RWPE2 (cell line): ENCODE measurements around the gene ROBO1.

Source experiments
- ATAC-seq: fragments of 200-7000 bp; cut with Tn5 transposase; 3 replicates; pipeline ENCODE4 v1.9.1; 2021; ENCODE audit warnings: low read depth
- DNase-seq: peaks from one replicate; pipeline ENCODE4 v3.0.0-alpha.2; 2020; ENCODE audit warnings: low spot score
- H3K27ac ChIP-seq: fragments of 450-650 bp; 2 replicates; pipeline ENCODE4 v1.5.1; 2017; ENCODE audit warnings: mild to moderate bottlenecking; ENCODE audit not compliant: poor library complexity, severe bottlenecking
- H3K27me3 ChIP-seq: fragments of 250-450 bp; sonication (Bioruptor Pico); 2 replicates; pipeline ENCODE4 v1.5.1; 2021; ENCODE audit warnings: mild to moderate bottlenecking, moderate library complexity; ENCODE audit not compliant: insufficient read depth, poor library complexity, severe bottlenecking
- H3K36me3 ChIP-seq: fragments of 250-450 bp; sonication (Bioruptor Pico); 2 replicates; pipeline ENCODE4 v1.5.1; 2020; ENCODE audit warnings: low read depth, mild to moderate bottlenecking, moderate library complexity
- H3K4me1 ChIP-seq: fragments of 250-450 bp; sonication (Bioruptor Pico); 2 replicates; pipeline ENCODE4 v1.5.1; 2021; ENCODE audit warnings: mild to moderate bottlenecking, moderate library complexity; ENCODE audit not compliant: insufficient read depth, poor library complexity, severe bottlenecking
- H3K4me3 ChIP-seq: fragments of 250-450 bp; sonication (Bioruptor Pico); 2 replicates; pipeline ENCODE4 v1.5.1; 2021; ENCODE audit warnings: mild to moderate bottlenecking, moderate library complexity; ENCODE audit not compliant: severe bottlenecking
- H3K9me3 ChIP-seq: fragments of 250-450 bp; sonication (Bioruptor Pico); 2 replicates; pipeline ENCODE4 v1.5.1; 2021; ENCODE audit warnings: mild to moderate bottlenecking, moderate library complexity; ENCODE audit not compliant: severe bottlenecking
- CTCF ChIP-seq: fragments of 450-650 bp; IDR thresholded peaks from one replicate; pipeline ENCODE4 v1.5.1; 2017; ENCODE audit warnings: mild to moderate bottlenecking, moderate library complexity; ENCODE audit not compliant: poor library complexity, severe bottlenecking

ROBO1 gene

GRCh38 chr3:78908236-78908635 lies 859.6 kb downstream of the ROBO1 start:
- no peak overlapping the region for H3K27ac ChIP-seq
- H3K36me3 ChIP-seq = no peaks in the 10 kb centered on the region
- H3K27me3 ChIP-seq = no peaks in the 10 kb centered on the region
- no peak for TF ChIP-seq CTCF
- no peaks in the 10 kb centered on the region for H3K4me1 ChIP-seq
- no peaks in the 10 kb centered on the region for H3K9me3 ChIP-seq
- ATAC-seq (no peak), DNase-seq (no peak)
- H3K4me3 ChIP-seq = no peak overlapping the region

GRCh38 chr3:78907367-78907766 lies 860.4 kb downstream of the ROBO1 start:
- Histone ChIP-seq H3K27ac (no peak overlapping the region), H3K27me3 (no peaks in the 10 kb centered on the region), H3K36me3 (no peaks in the 10 kb centered on the region), H3K4me1 (no peaks in the 10 kb centered on the region), H3K9me3 (no peaks in the 10 kb centered on the region), H3K4me3 (no peak overlapping the region)
- DNase-seq (no peak), ATAC-seq (no peak)
- TF ChIP-seq CTCF = no peak

GRCh38 chr3:78906930-78907329 lies 860.9 kb downstream of the ROBO1 start:
- H3K36me3 ChIP-seq = no peaks in the 10 kb centered on the region
- ATAC-seq = no peak
- H3K4me1 ChIP-seq = no peaks in the 10 kb centered on the region
- H3K4me3 ChIP-seq = no peak overlapping the region
- H3K27me3 ChIP-seq = no peaks in the 10 kb centered on the region
- DNase-seq = no peak
- H3K9me3 ChIP-seq = no peaks in the 10 kb centered on the region
- no peak overlapping the region for H3K27ac ChIP-seq
- TF ChIP-seq CTCF = no peak

- TF ChIP-seq CTCF = no peak
- Histone ChIP-seq H3K27ac (no peak overlapping the region), H3K9me3 (no peaks in the 10 kb centered on the region), H3K4me3 (no peak overlapping the region), H3K4me1 (no peaks in the 10 kb centered on the region), H3K27me3 (no peaks in the 10 kb centered on the region), H3K36me3 (no peaks in the 10 kb centered on the region)
- DNase-seq = no peak
- no peak for ATAC-seq
Measured at GRCh38 chr3:78906245-78906644, 861.6 kb downstream of the ROBO1 start.

- H3K36me3 ChIP-seq = no peaks in the 10 kb centered on the region
- no peaks in the 10 kb centered on the region for H3K4me1 ChIP-seq
- ATAC-seq = no peak
- DNase-seq = no peak
- no peak for TF ChIP-seq CTCF
- no peaks in the 10 kb centered on the region for H3K27me3 ChIP-seq
- no peak overlapping the region for H3K4me3 ChIP-seq
- no peak overlapping the region for H3K27ac ChIP-seq
- H3K9me3 ChIP-seq = no peaks in the 10 kb centered on the region
Measured at GRCh38 chr3:78905700-78906099, 862.1 kb downstream of the ROBO1 start.
